Measurements from ENCODE around the gene CNPY3. TPM values are rescaled to one million over a fixed set of nuclear protein-coding genes. Genes with fewer than 3 reads are reported as not detected.

CNPY3 gene
- total and polyA plus RNA-seq, 2 experiments from 2014 or later: 73.0 to 89.9 TPM

DNA sequence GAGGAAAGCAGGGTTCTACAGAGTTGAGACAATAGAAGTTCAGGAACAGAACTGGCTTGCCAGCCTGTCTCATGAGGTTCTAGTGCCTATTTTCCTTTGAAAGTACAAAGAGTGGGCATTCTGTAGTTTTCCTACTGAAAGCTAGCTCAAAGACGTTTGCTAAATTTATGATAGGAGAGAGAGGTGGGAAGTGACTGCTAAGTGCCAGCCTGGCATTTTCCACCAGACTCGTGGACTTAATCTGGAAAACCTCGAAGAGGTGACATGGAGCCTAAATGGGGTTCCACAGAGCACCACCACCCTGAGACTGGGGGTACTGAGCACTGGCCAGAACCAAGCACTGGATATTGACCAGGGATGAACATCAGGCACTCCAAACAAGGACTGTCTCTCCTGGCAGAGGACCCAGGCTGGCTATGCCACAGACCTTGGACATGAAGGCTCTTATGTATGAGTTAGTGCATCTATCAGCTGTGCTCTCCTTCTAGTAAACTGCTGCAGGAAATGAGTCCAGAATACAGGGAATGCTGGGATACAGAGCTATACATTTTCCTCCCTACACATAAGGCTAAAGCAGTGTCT, 42.6 kb downstream of the CNPY3 start:
- no peaks in the 10 kb centered on the region for H3K27me3 ChIP-seq
- no peaks in the 10 kb centered on the region for H3K9me3 ChIP-seq (ENCODE audit: low read depth)
- H3K4me3 ChIP-seq: no peak overlapping the region
- H3K4me1 ChIP-seq (ENCODE audit: low read depth): no peaks in the 10 kb centered on the region
- no peak for TF ChIP-seq CTCF (IDR thresholded peaks at IDR 0.05; ENCODE audit: low read depth, low read length)
- no peak for DNase-seq (ENCODE audit: low read depth in 1 of 2, low spot score in 1 of 2)
- no peak overlapping the region for H3K27ac ChIP-seq
- H3K36me3 ChIP-seq: peaks cover 4% of the 10 kb centered on the region

- H3K27me3 ChIP-seq: no peaks in the 10 kb centered on the region
- DNase-seq (ENCODE audit: low read depth in 1 of 2, low spot score in 1 of 2): no peak
- H3K4me1 ChIP-seq (ENCODE audit: low read depth): peaks cover 5% of the 10 kb centered on the region
- no peak overlapping the region for H3K27ac ChIP-seq
- H3K9me3 ChIP-seq (ENCODE audit: low read depth): no peaks in the 10 kb centered on the region
- peaks cover 2% of the 10 kb centered on the region for H3K36me3 ChIP-seq
- no peak overlapping the region for H3K4me3 ChIP-seq
- TF ChIP-seq CTCF (IDR thresholded peaks at IDR 0.05; ENCODE audit: low read depth, low read length): no peak
These were observed 44.6 kb downstream of the CNPY3 start for GRCh38 chr6:42973926-42974325.

DNA sequence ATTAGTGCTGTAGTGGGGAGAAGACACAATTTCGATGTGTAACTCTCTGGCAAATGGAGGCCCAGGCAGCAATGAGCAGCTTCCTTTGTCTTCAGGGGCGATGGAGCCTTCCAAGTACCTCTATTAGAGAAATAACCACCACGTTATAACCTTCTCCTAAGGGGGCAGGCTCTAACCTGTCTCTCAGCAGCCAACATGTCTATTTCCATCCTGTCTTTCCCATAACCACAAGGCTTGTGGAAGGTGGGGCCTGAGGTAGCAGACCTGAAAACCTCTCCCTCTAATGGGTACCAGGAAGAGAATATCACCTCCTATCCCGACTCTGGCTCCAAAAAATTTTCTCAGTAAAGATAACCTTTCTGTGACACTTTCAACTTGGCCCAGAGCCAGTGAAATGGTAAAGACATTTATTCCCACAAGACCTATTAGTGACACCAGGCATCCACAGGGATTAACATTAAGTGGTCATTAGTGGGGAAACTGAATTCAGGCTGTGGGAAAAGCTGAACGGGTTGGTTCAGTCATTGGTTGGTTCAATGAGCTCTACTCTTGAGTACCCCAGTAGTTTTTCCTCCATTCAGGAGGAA, 45.7 kb downstream of the CNPY3 start:
- Histone ChIP-seq H3K4me1 (ENCODE audit: low read depth) (peaks cover 5% of the 10 kb centered on the region), H3K9me3 (ENCODE audit: low read depth) (no peaks in the 10 kb centered on the region), H3K27me3 (no peaks in the 10 kb centered on the region), H3K4me3 (no peak overlapping the region), H3K27ac (no peak overlapping the region), H3K36me3 (no peaks in the 10 kb centered on the region)
- no peak for TF ChIP-seq CTCF (IDR thresholded peaks at IDR 0.05; ENCODE audit: low read depth, low read length)
- no peak for DNase-seq (ENCODE audit: low read depth in 1 of 2, low spot score in 1 of 2)

DNA sequence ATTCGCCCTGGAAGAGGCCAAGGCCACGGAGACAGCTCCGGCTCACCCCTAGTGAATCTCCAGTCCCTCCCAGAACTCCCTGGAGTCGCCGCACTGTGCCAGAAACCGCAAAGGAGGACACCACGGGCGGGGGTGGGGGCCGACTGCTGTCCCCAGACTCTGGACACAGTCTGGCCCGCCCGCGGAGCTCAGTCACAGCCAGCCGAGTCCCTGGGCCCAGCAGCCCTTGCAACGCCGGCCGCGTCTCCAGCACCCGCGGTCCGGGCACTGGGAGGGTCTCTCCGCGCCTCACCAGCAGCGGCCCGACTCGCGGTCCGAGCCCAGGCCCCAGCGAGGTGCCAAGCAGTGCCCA, 49.2 kb downstream of the CNPY3 start:
- Histone ChIP-seq H3K4me1 (ENCODE audit: low read depth) (peaks cover 5% of the 10 kb centered on the region), H3K27me3 (no peaks in the 10 kb centered on the region), H3K27ac (peak overlapping the region; percentile 86), H3K4me3 (peak overlapping the region; percentile 89), H3K36me3 (no peaks in the 10 kb centered on the region), H3K9me3 (ENCODE audit: low read depth) (no peaks in the 10 kb centered on the region)
- no peak for TF ChIP-seq CTCF (IDR thresholded peaks at IDR 0.05; ENCODE audit: low read depth, low read length)
- DNase-seq (ENCODE audit: low read depth in 1 of 2, low spot score in 1 of 2): peak in 1 of 2 donors; percentile 22

GRCh38 chr6:42978839-42979522, 49.7 kb downstream of the CNPY3 start, which contains the start of gene PEX6:
Gene PEX6 (minus strand): TSS chr6:42979181. CDS start chr6:42979150, 31 bp downstream.
- H3K9me3 ChIP-seq (ENCODE audit: low read depth): no peaks in the 10 kb centered on the region
- DNase-seq (ENCODE audit: low read depth in 1 of 2, low spot score in 1 of 2): peak; percentile 87 to 95
- no peak for TF ChIP-seq CTCF (IDR thresholded peaks at IDR 0.05; ENCODE audit: low read depth, low read length)
- H3K4me3 ChIP-seq: peak within 1 kb of the TSS; percentile 89
- H3K27ac ChIP-seq: peak within 1 kb of the TSS; percentile 86
- no peaks in the 10 kb centered on the region for H3K27me3 ChIP-seq
- peaks cover 5% of the 10 kb centered on the region for H3K4me1 ChIP-seq (ENCODE audit: low read depth)
- H3K36me3 ChIP-seq: no peaks in the 10 kb centered on the region
